Measurements from ENCODE around the gene CPN2.

The CPN2 gene

DNA sequence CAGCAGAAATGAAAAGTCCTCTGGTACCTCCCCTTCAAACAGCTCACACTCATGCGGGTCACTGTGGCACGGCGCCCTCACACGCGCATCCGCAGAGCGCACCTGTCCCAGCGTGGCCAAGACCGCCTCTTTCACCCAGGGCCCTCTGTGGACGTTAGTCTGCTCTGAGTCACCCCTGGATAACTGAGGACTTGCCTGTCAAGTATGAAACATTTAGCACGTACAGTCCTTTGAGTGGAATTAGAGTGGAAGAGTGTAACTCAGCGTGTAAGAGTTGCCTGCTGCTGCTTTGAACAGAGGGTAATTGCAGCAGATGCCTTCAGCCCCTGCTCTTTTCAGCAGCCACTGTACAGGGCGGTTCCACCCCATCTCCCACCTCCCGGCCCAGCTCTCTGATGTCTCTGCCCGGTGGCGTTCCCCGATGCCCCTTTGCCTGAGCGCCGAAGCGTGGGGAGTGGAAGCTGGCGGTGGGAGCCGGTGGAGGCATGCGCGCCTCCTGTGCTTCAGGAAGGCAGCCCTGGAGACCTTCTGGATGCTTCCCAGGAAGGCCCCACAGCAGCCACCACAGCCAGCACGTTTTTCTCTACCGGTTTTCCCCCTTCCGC, 23.0 kb downstream of the CPN2 start:
- no peak for DNase-seq (ENCODE audit: low read depth)

DNA sequence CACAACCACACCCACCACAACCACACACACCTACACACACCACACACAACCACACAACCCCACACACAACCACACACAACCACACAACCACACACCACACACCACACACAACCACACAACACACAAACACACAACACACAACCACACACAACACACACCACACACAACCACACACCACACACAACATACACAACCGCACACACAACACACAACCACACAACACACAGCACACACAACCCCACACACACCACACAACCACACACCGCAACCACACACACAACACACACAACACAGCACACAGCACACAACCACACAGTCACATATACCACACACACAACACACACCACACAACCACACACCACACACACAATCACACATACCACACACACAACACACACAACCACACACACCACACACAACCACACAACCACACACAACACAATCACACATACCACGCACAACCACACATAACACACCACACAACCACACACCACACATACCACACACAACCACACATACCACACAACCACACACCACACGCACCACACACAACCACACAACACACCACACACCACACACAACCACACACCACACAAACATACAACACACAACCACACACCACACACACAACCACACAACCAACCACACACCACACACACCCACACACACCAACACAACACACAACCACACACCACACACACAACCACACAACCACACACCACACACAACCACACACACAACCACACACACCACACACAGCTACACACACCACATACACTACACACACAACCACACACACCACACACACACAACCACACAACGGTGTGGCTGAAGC, 23.7 kb downstream of the CPN2 start:
- DNase-seq (ENCODE audit: low read depth): no peak

DNA sequence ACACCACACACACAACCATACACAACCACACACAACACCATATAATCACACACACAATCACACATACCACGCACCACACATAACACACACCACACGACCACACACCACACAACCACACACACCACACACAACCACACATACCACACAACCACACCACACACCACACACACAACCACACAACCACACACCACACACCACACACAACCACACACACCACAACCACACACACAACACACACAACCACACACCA, 24.2 kb downstream of the CPN2 start:
- DNase-seq (ENCODE audit: low read depth): no peak

DNA sequence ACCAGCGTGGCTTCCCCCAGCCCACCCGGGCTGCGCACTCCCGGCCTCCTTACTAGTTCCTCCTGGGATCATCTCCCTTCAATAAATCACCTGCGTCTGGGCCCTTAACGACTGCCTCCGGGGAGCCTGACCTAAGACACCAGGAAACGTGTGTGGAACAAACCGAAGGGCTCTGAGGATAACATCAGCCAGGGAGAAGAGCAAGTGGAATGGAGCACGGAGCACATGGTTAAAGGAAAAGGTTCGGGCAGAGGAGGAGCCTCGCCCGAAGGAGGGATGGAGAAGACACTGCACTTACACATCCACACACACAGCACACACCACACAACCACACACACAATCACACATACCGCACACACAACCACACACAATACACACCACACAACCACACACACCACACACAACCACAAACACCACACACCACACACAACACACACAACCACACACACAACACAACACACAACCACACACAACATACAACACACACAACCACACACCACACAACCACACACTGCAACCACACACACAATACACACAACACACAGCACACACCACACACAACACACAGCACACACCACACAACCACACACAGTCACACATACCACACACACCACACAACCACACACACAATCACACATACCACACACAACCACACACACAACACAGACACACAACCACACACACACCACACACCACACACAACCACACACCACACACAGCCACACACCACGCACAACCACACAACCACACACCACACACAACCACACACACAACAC, 24.7 kb downstream of the CPN2 start:
- no peak for DNase-seq (ENCODE audit: low read depth)

DNA sequence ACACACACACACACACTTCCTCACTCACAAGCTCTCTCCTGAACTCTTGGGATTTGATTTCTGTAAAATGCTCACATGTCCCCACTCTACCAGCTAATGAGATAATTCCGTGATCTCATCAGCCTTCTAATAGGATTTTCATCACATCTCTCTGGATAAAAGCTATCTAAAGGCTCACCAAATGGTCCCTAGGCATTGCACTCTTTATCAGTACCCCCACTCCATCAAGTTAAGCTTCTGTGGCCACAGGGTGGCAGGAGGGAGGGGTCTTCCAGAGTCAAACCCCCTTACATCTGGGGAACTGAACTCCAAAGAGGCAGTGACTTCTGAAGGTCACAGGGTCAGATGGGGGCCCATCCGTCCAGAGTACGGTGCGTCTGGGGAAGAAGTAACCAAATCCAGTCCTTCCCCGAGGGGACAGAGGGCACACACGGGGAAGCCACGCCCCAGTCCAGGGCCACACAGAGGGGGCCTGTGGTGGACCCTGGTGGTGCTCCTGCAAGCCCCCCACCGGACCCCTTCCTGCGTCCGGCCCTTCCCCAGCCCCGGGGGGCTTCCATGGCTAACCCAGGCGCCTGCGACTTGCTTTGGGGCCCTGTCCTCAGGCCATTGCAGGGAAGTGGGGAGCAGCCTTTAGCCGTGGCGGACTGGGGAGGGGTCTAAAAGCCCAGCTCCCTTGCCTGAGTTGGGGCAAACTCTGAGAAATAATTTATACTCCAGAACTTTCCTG, 25.5 kb downstream of the CPN2 start:
- DNase-seq (ENCODE audit: low read depth): no peak

DNA sequence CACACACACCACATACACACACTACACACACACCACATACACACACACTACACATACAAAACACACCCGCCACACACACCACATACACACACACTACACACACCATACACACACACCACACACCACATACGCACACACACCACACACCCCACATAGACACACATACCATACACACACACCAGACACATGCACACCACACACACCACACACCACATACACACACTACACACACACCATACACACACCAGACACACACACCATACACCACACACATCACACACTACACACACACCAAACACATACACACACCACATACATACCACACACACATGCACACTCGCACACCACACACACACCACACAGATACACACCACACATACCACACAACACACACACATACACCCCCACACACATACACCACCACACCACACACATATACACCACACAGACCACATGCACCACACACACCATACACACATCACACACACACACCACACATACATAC, 26.3 kb downstream of the CPN2 start:
- DNase-seq (ENCODE audit: low read depth): no peak

DNA sequence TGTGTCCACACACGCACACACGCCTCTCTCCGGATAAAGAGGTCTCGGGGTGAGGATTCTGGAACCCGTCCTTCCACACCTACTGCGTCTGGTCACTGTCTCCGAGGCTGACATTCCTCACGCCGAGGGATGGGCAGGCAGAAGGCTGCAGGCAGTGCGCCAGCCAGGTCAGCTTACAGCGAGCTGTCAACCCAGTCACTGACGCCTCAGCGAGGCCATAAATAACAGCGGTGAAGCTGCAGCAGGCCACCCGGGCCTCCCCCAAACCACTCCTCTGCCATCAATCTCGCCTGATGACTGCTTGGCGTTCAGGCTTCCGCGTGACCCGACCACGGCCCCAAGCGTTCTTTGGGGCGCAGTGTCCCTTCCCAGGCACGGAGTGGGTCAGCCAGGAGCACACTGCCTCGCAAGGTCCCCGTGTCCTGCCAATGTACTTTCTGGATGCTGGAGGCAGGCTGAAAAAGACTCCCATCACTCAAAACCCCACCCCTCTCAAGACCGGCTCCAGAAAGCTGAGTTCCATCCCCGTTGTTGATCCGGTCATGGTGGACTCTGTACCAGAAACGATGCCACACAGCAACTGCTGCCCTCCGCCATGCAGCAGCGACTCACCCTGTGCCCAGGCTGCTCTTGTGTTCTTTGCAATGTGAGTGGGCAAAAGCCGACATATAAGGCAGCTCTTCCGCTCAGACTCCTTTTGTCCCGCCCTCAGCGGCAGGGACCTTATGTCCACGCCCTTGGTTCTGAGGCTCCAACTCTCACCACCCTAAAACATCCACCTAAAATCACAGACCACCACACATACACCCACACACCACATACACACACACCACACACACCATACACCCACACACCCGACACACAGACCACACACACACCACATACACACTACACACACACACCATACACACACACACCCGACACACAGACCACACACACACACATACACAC, 27.1 kb downstream of the CPN2 start:
- no peak for DNase-seq (ENCODE audit: low read depth)

DNA sequence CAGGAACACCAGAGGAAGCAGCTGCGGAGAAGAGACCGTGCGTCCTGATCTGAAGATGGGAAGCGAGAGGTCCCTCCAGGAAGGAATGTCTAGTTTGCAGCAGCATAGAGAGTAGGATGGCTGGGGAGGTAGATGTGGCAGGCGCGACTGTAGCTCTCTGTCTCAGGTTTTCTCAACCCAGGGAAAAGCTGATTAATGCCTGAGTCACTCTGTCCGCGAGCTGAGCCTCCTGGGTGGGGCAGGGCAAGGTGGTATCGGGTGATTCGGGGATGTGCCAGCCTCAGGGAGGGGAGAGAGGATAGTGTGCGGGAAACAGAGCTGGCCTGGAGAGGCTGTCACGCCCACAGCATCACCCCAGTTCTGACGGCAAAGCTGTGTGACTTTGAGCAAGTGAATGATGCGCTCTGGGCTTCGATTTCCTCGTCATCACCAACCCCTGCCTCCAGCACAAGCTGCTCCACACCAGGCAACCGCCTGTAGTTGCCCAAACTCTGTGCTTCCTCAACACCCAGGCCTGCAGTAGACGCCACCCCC, 28.4 kb downstream of the CPN2 start:
- DNase-seq (ENCODE audit: low read depth): no peak

DNA sequence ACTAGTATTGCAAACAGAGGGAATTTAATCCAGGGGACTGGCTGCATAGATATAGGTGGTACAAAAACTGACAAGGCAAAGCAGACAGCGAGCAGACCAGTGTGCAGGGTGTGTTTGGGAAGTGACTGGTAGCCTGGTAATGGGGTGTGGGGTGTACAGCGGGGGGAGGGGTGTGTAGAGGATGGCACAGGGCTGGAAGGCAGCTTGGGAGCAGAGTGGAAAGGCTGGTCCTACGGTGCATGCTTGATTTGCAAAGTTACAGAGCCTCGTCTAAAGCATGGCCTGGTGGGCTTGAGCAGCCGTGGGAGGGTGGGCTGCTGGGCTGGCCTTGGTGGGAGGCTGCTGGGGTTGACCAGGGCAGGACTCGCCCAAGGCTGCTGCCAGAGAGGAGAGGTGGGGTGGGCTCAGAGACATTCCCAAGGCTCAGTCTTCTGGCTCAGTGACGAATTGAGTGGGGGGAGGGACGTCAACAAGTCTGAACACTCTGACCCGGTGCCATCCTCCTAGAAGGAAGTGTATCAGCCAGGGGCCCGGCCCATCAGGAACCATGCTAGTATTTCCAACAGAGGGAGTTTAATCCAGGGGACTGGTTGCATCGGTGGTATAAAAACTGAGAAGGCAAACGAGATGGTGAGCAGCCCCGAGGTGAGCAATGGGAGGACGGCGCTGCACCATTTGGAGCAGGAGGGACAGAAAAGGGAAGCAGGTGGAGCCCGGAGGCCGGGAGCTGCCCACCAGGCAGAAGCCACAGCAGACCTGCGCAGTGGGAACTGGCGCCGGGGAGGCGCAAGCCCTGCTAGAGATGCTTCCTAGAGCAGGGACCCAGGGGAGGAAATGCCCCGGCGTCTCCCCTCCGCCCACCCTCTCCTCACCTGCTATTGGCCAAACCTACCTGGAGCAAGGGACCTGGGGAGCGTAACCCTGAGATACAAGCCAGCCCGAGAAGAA, 29.2 kb downstream of the CPN2 start:
- DNase-seq (ENCODE audit: low read depth): no peak

DNA sequence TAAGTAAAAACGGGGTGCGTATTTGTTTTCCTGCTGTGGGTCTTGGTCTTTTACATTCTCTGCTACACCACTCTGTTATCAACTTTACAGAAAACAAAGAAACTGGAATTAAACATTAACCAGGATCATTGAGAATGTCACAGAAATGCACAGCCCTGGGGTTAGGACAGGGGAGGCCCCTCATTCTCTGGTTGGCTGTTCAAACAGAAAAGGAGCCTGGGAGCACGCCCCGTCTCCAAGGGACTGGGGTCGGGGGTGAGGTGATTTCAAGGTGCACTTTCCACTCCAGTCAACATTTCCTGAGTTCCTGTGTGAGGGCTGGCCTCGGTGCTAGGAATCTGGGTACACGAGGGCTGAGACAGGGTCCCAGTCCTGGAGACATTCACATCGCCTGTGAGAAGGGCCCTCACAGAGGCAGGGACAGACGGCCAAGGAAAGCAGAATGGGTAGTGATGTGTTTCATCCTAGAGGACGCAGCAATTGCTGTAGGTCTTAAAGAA, 30.3 kb downstream of the CPN2 start:
- DNase-seq (ENCODE audit: low read depth): no peak

DNA sequence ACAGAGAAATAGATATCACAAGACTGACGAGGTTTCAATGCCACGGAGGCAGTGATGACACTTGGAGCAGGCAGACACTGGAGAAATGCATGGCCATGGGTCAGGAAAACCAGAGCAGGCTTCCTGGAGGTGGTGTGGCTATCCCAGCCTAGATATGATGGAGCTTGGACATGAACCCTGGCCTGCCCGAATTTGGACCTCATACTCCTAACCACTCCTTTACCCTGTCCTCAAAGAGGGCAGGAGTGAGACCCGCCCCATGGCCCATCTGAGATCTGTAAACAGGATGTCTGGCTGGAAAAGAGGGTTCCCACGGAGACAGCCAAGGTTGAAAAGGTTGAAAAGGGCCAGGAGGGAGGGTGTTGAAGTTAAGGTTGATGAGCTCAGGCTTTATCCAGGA, 31.0 kb downstream of the CPN2 start:
- no peak for DNase-seq (ENCODE audit: low read depth)

DNA sequence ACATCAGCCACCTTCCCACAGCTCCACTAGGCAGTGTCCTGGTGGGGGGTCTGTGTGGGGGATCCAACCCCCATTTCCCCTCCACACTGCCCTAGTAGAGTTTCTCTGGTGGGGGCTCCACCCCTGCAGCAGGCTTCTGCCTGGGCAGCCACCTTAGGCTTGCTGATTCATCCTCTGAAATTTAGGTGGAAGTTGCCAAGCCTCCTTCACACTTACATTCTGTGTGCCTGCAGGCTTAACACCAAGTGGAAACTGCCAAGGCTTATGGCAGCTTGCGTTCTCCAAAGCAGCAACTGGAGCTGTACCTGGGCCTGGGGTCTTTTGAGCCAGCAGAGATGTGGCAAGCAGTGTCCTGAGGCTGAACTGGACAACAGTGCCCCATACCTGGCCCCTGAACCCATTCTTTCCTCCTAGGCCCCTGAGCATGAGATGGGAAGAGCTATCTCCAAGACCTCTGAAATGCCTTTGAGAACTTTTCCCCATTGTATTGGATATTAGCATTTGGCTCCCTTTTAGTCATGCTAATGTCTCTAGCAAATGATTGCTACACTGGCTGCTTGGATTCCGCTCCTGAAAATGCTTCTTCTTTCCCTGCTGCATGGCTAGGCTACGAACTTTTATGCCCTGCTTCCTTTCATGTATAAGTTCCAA, 32.5 kb downstream of the CPN2 start:
- no peak for DNase-seq (ENCODE audit: low read depth)

DNA sequence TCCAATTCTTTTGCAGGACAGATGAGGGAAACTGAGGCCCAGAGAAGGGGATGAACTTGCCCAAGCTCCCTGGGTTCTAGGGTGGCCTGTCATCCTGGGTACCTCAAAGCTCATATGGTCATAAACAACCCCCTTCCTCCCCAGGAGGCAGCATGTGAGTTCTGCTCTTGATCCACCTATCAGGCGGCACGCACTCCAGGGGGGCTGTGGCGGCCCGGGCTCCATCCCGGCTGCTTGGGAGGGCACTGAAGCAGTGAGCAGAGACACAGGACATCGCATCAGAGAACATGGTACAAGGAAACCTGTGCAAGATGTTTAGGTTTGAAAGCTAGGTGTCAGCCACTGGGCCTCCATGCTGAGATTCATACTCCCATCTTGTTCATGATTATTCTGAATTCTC, 34.2 kb downstream of the CPN2 start:
- DNase-seq (ENCODE audit: low read depth): no peak

DNA sequence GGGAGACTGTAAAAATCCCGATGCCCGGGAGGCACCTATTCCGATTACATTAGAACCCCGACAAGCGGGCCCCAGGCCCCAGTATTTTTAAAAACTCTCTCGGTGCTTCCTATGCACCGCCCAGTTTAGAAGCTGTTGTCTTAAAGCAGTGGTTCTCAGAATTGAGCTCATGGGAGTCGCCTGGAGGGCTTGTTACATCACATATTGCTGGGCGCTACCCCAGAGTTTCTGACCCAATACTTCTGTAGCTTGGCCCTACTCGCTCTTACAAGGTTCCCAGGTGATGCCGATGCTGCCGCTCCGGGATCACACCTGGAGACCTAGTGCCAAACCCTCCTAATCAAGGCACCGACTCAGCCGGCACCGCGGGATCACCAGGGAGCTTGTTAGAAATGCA, 35.2 kb downstream of the CPN2 start:
- no peak for DNase-seq (ENCODE audit: low read depth)

DNA sequence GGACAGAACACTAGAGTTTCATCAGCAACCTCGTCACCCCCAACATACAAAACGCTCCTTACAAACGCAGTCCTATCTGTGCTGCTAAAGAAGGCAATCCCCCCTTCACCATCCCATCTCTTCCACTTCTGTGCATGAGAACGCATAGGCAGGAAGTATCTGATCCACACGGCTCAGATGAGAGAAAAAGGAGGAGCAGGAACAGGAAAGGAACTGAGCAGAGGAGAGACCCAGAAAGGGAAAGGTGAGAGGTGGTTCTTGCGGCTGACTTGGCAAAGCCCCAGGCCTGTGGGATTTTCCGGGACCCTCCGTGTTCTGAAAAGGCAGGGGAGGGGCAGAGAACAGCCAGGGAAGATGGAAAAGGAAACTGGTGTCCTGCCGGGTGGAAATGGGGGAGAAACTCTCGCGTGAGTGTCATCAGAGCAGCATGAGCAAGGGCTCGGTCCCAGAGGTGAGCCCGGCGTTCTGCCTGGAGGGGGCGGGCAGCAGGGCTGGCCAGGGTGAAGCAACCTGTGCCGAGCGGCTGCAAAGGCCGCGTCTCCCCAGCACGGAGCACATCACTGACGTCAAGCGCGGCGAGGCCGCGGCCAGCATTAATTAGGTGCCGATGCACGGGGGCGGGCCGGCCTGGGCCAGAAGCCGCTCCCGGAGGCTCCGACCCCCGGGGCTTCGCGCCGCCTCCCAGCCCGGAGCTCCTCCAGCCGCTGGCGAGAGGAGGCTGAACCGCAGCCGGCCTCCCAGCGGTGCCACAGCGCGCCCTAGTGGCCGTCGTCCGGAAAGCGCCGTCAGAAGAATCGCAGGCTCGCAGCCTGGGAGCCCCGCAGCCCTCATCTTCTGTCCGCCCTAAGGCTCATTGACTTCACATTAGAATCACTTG, 35.8 kb downstream of the CPN2 start:
- DNase-seq (ENCODE audit: low read depth): peak; percentile 81

DNA sequence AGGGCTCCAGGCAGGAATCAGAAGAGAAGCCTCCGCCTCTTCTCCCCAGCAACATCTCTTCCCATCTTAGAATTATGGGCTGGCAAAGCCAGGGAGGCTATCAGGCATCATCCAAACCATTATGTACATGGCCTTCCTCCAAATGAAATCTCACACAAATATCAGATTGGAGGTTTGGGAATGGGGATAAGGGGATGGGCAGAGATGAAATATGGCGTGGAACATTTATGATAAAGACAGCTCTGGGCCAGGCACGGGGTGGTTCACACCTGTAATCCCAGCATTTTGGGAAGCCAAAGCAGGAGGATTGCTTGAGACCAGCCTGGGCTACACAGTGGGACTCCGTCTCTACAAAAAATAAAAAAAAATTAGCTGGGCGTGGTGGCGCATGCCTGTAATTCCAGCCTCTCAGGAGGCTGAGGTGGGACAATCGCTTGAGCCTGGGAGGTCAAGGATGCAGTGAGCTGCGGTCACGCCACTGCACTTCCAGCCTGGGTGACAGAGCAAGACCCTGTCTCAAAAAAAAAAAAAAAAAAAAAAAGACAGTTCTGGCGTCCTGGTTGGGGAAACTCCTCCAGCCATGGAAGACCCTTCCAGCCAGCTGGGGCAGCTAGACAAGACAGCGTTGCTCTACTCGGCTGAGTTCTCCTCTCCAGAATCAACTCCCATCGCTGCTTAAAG, 36.6 kb downstream of the CPN2 start:
- DNase-seq (ENCODE audit: low read depth): no peak

DNA sequence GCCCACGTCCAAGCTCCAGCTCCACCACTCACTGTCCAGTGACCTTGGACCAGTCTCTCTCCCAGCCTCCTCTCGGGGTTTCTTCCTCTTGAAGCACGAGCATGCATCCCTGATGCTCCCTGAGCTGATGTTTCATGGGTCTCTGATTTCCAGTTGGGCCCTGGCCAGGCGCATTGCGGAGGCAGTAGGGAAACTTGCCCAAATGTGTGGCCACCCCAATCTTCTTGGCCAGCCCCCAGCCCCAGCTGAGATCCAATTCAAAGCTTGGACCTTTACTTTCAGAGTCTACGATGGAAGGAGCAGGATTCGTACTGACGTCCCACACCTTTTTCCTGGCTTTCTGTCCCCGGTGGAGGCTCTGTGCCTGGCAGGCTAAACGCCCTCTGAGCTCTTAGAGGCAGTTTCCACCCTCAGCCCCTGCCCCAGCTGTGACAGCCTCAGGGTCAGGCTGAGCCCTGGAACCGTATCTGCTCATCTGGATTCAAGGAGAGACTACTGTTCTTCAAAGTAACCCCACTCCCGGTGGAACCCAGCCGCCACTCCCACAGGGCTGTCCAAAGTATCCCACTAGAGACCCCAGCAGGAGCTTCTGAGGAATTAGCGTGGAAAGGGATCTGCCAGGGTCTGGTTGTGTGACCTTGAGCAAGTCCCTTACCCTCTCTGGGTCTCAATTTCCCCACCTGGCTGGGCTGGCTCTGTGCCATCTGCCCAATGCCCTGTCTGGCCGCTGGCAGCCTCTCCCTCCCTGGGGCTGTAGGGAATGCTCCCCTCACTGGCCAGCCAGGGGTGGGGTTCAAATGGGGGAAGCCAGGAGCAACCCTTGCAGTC, 37.4 kb downstream of the CPN2 start:
- DNase-seq (ENCODE audit: low read depth): no peak
